GM19023 (cell line): Measurements from ENCODE around the gene PEDS1.
"Not testable (repeated sequence)": the region's sequence is repeated elsewhere in the genome, so short reads cannot be mapped to it uniquely, and the experiment has no call there.

Experiments
- ATAC-seq: cut with Tn5 transposase; IDR thresholded peaks from one replicate; pipeline ENCODE4 v1.9.1; 2021; ENCODE audit warnings: mild to moderate bottlenecking, moderate library complexity; ENCODE audit not compliant: unreplicated experiment

PEDS1 gene

DNA sequence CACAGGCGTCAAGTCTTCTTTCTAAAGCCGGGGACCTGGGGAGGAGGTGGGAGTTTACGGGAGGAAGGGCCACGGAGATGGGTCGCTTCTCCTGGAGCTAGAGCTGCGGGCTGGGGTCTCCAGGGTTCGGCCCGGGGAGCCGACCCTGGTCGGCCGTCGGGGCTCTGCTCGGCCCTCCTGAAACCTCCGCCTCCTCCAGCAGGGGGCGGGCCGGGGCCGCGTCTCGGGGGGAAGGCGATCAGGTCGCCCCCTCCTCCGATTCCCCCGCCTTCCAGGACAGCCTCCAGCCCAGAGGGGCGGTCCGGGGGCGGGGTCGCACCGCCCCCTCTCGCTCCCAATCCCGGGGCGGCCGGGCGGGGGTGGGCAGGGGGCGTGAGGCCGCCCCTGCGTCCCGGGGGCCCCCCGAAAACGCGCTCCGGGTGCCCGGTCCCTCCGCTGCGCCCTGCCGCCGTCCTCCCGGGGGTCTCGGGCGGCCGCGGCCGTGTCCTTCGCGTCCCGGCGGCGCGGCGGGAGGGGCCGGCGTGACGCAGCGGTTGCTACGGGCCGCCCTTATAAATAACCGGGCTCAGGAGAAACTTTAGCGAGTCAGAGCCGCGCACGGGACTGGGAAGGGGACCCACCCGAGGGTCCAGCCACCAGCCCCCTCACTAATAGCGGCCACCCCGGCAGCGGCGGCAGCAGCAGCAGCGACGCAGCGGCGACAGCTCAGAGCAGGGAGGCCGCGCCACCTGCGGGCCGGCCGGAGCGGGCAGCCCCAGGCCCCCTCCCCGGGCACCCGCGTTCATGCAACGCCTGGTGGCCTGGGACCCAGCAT is 36.9 kb upstream of the PEDS1 start, which contains the start of gene CEBPB:
Gene CEBPB, plus strand, starts transcription at position 580 of the 814 bp plus-strand sequence. Its CDS starts 204 bp downstream, at position 784.
- ATAC-seq, result peak; percentile 36

DNA sequence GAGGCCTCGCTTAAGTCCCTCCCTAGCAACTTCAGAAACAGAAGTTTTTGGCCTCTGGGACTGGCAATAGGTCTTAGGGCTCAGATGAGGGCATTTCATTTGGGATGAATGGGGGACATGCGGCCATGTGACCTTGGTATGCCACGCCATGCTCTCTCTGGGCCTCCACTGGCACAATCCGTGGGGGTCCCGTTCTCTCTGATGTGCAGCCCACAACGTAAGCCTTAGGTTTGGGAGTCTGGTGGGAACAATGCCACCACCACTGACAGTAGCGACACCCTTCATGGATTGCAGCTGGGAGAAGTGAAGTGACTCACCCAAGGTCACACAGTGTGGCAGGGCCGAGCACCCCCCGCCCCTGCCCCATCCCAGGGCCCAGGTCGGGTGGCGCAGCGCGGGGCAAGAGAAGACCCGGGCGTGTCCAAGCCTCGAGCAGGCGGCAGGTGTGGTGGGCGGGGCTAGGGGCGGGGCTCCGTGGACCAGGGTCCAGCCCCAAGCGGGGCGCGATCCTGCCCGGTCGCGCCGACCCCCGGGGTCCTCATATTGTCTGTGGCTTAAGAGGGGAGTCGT is 36.2 kb upstream of the PEDS1 start:
- no peak for ATAC-seq

- no peak for ATAC-seq
Observed at GRCh38 chr20:50188879-50189680, 35.6 kb upstream of the PEDS1 start.

DNA sequence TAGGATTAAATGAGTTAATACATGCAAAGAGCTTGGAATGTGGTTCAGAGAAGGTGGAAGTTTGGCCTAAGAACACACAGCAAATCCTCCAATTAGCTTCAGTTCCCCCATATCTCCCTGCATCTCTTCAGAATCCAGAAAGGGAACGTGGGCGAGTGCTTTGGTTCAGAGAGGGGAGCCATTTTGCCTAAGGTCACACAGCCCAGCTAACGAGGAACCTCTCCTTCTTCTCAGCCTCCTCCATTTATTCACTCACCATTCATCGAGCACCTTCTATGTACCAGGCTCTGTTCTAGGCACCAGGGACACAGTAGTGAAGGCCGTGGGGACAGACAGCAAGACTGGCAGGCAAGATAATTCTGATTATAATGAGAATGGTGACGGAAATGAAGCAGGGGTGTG is 34.8 kb upstream of the PEDS1 start:
- no peak for ATAC-seq

DNA sequence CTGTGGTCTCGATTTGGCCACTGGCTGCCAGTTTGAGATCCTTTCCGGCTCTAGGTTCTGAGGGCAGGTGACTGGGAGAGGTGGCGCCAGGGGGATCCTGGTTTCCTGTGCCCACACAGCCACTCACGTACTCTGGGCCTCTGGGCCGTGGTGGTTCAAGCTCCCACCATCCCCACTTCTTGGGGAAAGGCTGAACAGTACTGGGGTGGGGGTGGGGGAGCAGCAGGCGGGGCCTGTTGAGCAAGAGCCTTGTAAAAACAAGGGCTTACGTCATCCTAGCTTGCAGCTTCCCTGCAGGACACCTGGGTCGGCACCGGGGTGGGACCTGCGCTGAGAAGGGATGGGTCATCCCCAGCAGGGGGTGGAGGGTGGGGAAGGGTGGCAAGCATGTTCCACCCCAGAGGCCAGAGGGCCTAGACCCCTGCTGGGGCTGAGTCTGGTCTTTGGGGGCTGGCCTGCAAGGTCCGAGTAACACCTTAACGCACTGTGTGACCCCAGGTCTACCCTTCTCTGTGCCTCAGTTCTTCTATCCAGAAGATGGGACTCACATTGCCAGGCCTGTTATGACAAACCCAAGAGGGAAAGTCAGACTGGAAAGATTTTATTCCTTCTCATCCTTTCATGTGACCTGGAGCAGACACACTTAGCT is 34.0 kb upstream of the PEDS1 start:
- ATAC-seq, result no peak

DNA sequence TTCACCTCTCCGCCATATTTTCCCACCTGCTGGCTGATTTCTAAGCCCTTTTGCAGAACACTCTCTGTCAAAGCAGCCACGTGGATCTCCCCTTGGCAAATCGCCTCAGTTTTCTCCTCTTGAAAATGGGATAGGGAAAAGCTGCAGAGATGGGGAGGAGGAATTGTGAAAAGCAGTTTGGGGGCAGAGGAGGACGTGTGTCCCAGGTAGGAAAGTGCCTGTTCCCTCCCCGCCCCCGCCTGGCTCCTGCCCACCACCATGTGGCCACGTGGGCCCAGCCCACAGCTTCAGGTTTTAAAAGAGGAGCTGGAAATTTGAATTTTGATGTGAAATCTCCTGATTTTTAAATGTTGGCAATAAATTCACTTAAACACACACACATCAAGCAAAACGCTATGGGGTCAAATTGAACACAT is 33.5 kb upstream of the PEDS1 start:
- ATAC-seq, result no peak

GRCh38 chr20:50186151-50186885 is 32.8 kb upstream of the PEDS1 start:
- ATAC-seq, result no peak

GRCh38 chr20:50185426-50185825 is 31.9 kb upstream of the PEDS1 start:
- no peak for ATAC-seq

GRCh38 chr20:50182346-50182745 is 28.8 kb upstream of the PEDS1 start:
- no peak for ATAC-seq

DNA sequence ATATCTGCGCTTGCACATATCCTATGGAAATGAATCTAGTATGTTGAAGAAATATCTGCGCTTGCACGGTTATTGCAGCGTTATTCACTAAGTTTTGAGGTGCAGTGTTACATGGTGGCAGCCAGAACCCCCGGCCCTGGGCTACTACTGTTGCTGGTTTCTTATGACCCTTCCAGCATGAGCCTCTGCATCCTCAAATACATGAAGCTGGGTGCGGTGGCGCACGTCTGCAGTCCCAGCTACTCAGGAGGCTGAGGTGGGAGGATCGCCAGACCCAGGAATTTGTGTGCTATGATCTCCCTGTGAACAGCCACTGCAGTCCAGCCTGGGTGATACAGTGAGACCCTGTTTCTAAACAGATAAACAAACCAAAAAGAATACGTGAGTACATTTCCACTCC is 27.8 kb upstream of the PEDS1 start:
- no peak for ATAC-seq

- not testable (repeated sequence) for ATAC-seq
Observed at GRCh38 chr20:50178672-50179071, 25.1 kb upstream of the PEDS1 start.

DNA sequence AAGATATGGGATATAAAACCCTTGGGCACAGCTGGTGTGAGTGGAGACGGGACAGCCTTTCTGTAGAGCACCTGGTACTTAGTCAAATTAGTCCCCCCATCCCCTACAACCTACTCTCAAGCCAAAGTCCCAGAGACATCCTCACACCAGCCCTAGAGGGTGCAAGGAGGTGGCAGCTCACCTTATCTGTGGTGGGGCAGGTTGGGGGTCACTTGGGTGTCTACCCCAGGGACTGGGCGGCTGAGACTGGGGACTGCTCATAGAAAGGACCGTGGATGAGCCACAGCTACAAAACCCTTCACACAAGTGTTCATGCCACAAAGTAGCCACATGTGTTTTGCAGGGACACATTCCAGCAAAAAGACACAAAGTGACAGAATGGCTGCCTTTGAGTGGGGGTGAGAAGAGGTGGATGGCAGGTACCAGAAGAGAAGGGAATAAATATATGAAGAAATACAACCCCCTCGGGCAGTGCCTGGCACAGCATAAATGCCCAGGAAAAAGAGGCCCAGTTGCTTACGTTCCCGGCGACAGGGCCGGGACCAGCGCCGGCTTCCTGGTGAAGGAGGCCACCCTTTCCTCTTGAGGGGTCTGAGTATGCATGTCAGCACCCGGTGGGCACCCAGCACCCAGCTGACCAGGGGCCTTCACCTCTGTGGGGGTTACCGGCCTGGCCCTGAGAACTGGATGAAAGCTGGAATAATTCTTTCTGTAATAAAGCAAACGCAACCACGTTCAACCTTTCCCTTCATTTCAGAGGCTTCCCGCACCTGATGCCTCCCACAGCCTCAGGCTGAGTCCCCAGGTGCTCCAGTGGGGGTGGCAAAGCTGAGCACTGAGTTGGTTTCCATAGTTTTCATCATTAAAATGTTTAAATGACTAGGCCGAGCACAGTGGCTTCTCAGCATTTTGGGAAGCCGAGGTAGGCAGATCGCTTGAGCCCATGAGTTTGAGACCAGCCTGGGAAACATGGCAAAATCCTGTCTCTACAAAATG is 22.7 kb upstream of the PEDS1 start:
- no peak for ATAC-seq

DNA sequence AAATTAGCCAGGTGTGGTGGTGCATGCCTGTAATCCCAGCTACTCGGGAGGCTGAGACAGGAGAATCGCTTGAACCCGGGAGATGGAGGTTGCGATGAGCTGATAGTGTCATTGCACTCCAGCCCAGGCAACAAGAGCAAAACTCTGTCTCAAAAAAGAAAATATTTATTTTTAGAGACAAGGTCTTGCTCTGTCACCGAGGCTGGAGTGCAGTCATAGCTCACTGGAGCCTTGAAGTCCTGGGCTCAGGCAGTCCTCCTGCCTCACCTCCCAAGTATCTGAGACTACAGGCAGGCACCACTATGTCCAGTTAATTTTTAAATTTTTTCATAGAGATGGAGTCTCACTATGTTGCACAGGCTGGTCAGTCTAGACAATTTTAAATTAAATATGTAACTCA is 20.9 kb upstream of the PEDS1 start:
- no peak for ATAC-seq

DNA sequence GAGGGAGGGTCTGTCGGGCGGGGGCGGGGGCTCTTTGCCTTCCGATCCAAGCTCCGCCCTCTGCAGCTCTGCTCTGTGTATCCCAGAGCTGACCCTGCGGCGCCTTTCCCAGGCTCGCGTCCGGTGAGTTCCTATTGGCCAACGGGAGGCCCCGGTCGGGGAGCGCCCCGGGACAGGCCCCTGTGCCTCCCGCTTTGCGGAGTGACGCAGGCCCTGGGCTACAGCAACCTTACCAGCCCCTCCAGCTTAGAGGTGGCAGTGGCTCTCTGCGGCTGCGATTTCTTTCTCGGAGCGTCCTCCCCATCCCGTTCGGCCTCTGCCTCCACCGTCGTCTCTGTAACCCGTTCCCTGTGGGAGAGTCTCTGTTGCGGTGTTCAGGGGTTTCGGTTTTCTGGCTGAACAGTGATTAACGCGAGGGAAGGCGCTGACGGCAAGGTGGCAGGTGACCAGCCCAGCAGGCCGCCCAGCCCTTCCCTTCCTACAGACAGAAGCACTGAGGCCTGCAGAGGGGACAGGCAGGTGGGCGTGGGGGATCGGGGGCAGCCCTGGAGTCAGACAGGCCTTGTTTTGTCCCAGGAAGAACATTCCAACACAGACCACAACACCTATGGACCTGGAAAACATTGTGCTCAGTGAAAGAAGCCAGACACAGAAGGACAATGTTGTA is 19.0 kb upstream of the PEDS1 start:
- ATAC-seq, result no peak

DNA sequence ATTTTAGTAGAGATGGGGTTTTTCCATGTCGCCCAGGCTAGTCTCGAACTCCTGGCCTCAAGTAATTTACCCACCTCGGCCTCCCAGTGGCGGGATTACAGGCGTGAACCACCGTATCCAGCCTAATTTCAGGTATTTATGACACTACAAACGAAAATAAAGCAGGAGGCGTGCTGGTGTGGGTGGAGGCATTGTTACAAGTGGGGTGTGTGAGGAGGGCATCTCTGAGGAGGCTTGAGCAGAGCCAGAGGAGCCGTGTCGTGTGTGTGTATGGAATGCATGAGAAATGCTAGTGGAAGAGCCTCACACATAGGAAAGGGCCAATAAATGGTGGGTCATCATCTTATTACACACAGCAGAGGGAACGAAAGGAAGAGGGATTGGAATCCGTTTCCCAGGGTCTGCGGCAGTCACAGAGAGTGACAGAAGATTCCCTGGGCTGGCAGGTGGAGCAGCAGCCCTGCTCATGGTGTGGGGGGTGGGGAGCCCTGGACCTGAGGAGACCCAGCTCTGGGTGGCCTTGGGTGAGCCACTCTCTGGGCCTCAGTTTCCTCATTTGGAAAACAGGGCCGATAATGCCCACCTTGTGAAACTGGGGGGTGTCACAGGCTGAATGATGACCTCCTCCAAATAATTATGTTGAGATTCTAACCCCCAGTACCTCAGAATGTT is 17.2 kb upstream of the PEDS1 start:
- no peak for ATAC-seq

DNA sequence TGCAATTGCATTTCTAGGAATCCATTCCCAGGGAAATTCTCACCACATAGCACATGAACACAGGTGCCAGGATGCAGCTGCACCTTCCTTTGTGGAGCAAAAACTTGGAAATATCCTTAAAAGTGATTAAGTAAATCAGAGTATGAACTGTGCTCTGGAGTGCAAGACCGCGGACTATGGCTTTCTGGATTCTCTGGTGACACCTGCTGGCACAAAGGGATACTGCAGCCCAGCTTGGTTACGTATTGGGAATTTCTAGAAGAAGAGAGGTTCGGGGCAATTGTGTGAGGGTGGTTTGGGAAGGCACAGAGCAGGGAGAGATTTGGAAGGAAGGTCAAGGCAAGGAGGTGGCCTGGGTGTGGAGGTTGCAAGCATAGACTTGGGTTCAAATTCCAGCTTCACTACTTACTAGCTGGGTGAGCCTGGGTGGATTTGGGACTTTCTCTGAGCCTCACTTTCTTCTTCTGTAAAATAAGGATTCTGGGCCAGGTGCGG is 15.9 kb upstream of the PEDS1 start:
- no peak for ATAC-seq

DNA sequence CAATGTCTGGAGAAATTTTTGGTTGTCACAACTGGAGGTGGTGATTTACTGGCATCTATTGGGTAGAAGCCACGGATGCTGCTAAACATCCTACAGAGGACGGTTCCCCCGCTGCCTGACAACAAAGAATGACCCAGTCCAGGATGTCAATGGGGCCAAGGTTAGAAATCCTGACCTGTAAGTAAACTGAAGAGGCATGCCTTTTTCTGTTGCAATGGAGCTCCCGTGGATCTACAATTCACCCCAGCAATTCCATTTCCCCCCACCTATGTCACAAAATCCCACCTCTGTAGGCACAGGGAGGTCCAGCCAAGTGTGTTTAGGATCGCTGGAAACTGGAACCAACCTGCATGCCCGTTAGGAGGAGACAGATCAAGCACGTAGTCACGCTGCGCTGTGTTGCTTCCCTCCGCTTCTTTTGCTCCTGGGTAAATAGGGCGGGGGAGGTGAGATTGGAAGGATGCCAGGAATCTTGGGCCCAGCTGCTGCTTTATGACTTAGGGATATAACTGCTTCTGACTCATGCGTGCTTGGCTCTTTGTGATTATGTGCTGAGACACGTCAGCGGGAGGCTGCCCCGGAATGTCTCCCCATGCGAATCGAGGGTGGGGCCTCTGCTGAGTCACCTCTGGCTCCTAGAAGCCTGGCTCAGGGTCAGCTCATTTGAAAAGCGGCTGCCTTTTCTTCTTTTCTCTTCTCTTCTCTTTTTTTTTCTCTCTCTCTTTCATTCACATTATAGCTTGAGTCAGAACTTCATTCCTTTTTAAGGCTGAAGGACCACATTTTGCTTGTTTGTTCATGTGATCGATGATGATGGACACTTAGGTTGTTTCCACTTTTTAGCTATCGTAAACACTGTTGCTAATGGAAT is 12.4 kb upstream of the PEDS1 start:
- ATAC-seq, result peak; percentile 89
